GM12874 (cell line): Measurements from ENCODE around the gene CPE.

Experiments
- CTCF ChIP-seq: IDR thresholded peaks from 2 replicates; pipeline ENCODE4 v1.5.1; 2011; ENCODE audit warnings: low read depth, mild to moderate bottlenecking, control low read depth, low read length, moderate library complexity; ENCODE audit not compliant: insufficient read depth

Gene CPE

DNA sequence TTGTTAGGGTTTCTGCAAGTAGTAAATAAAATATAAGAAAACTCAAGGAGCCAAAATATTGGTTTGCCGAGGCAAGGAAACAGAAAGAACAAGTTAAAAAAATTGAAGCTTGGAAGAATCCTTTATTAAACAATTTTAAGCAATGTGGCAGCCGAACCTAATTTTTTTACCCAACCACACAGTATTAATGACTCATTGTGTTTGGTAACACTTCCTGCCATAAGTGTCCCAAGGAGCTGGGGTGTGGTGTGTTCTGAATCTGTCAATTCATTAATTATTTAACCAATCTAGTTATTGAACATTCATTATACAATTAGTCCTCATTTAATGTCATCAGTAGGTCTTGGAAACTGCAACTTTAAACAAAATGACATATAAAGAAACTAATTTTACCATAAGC is 19.3 kb upstream of the CPE start:
- no peak for TF ChIP-seq CTCF

DNA sequence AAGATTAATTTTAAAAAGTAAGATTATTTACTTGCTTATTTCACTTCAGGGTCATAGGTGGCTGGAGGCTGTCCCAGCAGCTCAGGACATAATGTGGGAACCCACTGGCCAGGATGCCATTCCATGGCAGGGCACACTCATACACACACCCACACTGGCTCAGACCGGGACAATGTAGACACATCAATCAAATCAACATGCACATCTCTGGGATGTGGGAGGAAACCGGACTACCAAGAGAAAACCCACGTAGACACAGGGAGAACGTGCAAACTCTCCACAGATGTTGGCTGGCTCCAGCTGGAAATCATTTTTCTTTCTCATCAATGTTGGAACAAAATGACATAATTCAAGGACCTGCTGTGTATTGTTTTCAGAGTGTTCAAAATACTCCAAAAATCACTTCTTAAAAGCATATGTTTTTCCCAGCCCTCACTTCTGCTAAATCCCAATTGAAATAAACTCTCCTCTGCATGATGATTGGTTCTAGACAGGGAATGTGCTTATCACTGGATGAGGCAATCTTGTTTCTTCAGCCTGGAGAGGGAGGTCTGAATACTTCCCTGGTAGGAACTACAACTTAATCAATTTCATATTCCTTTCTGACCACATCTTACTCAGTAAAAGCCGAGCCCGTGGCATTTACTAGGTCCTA is 18.6 kb upstream of the CPE start:
- TF ChIP-seq CTCF = no peak

GRCh38 chr4:165360985-165361670 is 17.7 kb upstream of the CPE start:
- TF ChIP-seq CTCF = no peak

- no peak for TF ChIP-seq CTCF
These were observed 17.0 kb upstream of the CPE start for GRCh38 chr4:165361810-165362209.

DNA sequence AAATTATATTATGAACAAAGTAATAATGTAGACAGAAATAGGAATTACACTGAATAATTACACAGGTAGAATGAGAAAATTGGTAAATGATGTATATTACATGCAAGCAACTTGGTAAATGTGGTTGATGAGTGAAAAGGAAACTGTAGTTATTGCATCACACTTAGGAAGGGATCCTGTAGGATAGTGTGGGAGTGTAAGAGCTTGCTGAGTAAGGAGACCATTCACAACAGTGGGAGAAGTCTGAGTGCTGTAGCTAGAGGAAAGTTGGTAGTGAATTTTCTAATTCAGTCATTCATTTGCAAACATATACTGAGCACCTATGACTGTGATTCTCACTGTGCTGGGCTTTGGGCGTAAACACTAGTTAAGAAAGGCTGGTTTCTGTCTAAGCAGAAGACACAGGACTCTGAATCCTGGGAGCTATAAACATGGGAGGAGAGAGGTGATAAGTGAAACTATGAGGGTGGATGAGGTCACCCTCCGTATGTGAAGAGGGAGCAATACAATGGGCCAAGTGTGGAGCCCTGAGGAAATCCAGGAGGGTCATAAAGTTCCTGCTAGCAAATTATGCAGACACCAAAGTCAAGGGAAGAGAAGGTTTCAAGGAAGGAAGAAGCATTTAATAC is 14.2 kb upstream of the CPE start:
- TF ChIP-seq CTCF = no peak

DNA sequence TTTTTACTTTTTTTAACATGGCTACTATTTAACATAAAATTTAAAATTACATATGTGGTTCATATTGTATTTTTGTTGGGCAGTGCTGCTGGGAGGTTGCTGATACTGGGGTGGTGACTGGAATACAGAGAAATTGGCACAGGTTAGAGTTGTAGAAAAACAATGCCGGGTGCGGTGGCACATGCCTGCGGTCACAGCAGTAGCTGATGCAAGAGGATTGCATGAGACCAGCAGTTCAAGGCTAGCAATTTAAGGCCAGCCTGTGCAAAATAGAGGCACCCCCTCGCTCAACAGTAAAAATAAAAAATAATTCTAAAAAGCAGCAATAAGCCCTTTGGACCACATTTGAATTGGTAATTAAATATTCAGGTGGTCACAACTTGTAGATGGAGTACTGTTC is 11.8 kb upstream of the CPE start:
- no peak for TF ChIP-seq CTCF

DNA sequence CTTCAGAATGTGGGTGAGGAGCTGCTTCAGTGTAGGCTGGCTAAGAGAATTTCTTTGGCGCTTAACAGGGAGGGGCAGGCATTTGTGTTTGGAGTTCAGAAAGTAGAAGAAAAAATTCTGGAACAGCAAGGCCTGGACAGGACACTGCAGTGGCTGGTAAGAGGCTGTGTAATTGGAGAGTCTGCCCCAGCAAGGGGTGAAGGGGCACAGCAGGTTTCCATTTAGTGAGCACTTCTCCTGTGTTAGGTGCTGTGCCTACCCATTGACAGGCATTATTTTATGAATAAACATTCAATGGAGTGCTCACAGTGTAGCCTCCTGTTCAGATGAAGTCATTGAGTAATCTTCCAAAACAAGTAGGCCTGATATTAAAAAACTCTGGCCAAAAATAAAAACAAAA is 10.7 kb upstream of the CPE start:
- no peak for TF ChIP-seq CTCF
